ENCODE measurements around the gene KRTAP5-4.

DNA sequence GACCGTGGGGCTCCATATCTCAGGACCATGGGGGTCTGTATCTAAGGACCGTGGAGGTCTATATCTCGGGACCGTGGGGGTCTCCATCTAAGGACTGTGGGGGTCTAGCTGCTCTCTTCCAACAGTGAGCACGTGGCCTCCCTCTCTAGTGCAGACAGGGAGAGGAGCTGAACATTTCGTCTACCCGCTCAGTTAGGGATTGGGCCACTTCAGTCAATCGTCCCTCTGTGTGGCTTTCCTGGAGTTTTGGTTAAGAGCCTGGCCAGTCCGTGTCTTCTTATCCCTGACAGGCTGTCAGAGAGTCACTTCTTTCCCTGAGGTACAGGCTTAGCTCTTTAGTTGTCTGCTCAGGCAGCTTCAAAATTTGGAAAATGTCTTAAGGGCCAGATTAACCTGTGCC lies 40.0 kb downstream of the KRTAP5-4 start:
- TF ChIP-seq EZH2 (IDR thresholded peaks at IDR 0.05; ENCODE audit: insufficient read depth, poor library complexity, severe bottlenecking): no peak
- no peak for TF ChIP-seq EZH2phosphoT487 (IDR thresholded peaks at IDR 0.05; ENCODE audit: insufficient read depth, low read depth)

All from GM23248 (cell line).